ENCODE measurements around the gene HOXA3.

Gene HOXA3

GRCh38 chr7:27192546-27193334, 40.4 kb upstream of the HOXA3 start:
- peak overlapping the region; percentile 65 for H3K4me3 ChIP-seq (ENCODE audit: control insufficient read depth, low read depth, low read length)
- TF ChIP-seq CTCF (IDR thresholded peaks at IDR 0.05; ENCODE audit: control insufficient read depth, insufficient read depth, low read depth, low read length, missing control alignments) = no peak

GRCh38 chr7:27191833-27192545, 39.6 kb upstream of the HOXA3 start:
- TF ChIP-seq CTCF (IDR thresholded peaks at IDR 0.05; ENCODE audit: control insufficient read depth, insufficient read depth, low read depth, low read length, missing control alignments) = no peak
- H3K4me3 ChIP-seq (ENCODE audit: control insufficient read depth, low read depth, low read length) = peak overlapping the region; percentile 65
- no peak for DNase-seq (ENCODE audit: low read depth)

More at GRCh38 chr7:27192546-27193334, 40.4 kb upstream of the HOXA3 start:
- DNase-seq (ENCODE audit: low read depth) = no peak

GRCh38 chr7:27191161-27191731, 38.9 kb upstream of the HOXA3 start:
- DNase-seq (ENCODE audit: low read depth) = no peak
- H3K4me3 ChIP-seq (ENCODE audit: control insufficient read depth, low read depth, low read length) = peak overlapping the region; percentile 65
- TF ChIP-seq CTCF (IDR thresholded peaks at IDR 0.05; ENCODE audit: control insufficient read depth, insufficient read depth, low read depth, low read length, missing control alignments) = no peak

GRCh38 chr7:27189997-27190748, 37.8 kb upstream of the HOXA3 start:
- TF ChIP-seq CTCF (IDR thresholded peaks at IDR 0.05; ENCODE audit: control insufficient read depth, insufficient read depth, low read depth, low read length, missing control alignments) = no peak
- no peak for DNase-seq (ENCODE audit: low read depth)
- peak overlapping the region; percentile 70; the same call in 1 of the 2 replicates for H3K4me3 ChIP-seq (ENCODE audit: control insufficient read depth, low read depth, low read length)

- no peak for TF ChIP-seq CTCF (IDR thresholded peaks at IDR 0.05; ENCODE audit: control insufficient read depth, insufficient read depth, low read depth, low read length, missing control alignments)
- peak overlapping the region; percentile 70 for H3K4me3 ChIP-seq (ENCODE audit: control insufficient read depth, low read depth, low read length)
- no peak for DNase-seq (ENCODE audit: low read depth)
Measured at GRCh38 chr7:27189295-27189996, 37.1 kb upstream of the HOXA3 start.
